Measurements from ENCODE around the gene ASPRV1.

ASPRV1 gene

GRCh38 chr2:69944756-69945155, 16.7 kb downstream of the ASPRV1 start:
- Histone ChIP-seq H3K27ac (ENCODE audit: poor library complexity, severe bottlenecking) (peak overlapping the region; percentile 96), H3K27me3 (ENCODE audit: insufficient read depth, poor library complexity, severe bottlenecking) (no peaks in the 10 kb centered on the region), H3K4me1 (ENCODE audit: insufficient read depth, poor library complexity, severe bottlenecking) (peaks cover 33% of the 10 kb centered on the region), H3K4me3 (ENCODE audit: severe bottlenecking) (no peak overlapping the region), H3K9me3 (ENCODE audit: severe bottlenecking) (no peaks in the 10 kb centered on the region), H3K36me3 (ENCODE audit: low read depth) (peaks cover 28% of the 10 kb centered on the region)
- DNase-seq (ENCODE audit: low spot score) (no peak), ATAC-seq (ENCODE audit: low read depth) (no peak)
- TF ChIP-seq CTCF (IDR thresholded peaks at IDR 0.05; ENCODE audit: poor library complexity, severe bottlenecking): no peak

GRCh38 chr2:69943843-69944525, 17.4 kb downstream of the ASPRV1 start:
- no peaks in the 10 kb centered on the region for H3K27me3 ChIP-seq (ENCODE audit: insufficient read depth, poor library complexity, severe bottlenecking)
- peak overlapping the region; percentile 96 for H3K27ac ChIP-seq (ENCODE audit: poor library complexity, severe bottlenecking)
- peaks cover 33% of the 10 kb centered on the region for H3K4me1 ChIP-seq (ENCODE audit: insufficient read depth, poor library complexity, severe bottlenecking)
- H3K4me3 ChIP-seq (ENCODE audit: severe bottlenecking): no peak overlapping the region
- peaks cover 36% of the 10 kb centered on the region for H3K36me3 ChIP-seq (ENCODE audit: low read depth)
- ATAC-seq (ENCODE audit: low read depth) (no peak), DNase-seq (ENCODE audit: low spot score) (no peak)
- TF ChIP-seq CTCF (IDR thresholded peaks at IDR 0.05; ENCODE audit: poor library complexity, severe bottlenecking): no peak
- H3K9me3 ChIP-seq (ENCODE audit: severe bottlenecking): no peaks in the 10 kb centered on the region

- H3K4me1 ChIP-seq (ENCODE audit: insufficient read depth, poor library complexity, severe bottlenecking): peaks cover 33% of the 10 kb centered on the region
- H3K4me3 ChIP-seq (ENCODE audit: severe bottlenecking): no peak overlapping the region
- ATAC-seq (ENCODE audit: low read depth) (no peak), DNase-seq (ENCODE audit: low spot score) (no peak)
- H3K36me3 ChIP-seq (ENCODE audit: low read depth): peaks cover 43% of the 10 kb centered on the region
- no peaks in the 10 kb centered on the region for H3K27me3 ChIP-seq (ENCODE audit: insufficient read depth, poor library complexity, severe bottlenecking)
- H3K27ac ChIP-seq (ENCODE audit: poor library complexity, severe bottlenecking): no peak overlapping the region
- TF ChIP-seq CTCF (IDR thresholded peaks at IDR 0.05; ENCODE audit: poor library complexity, severe bottlenecking): no peak
- H3K9me3 ChIP-seq (ENCODE audit: severe bottlenecking): no peaks in the 10 kb centered on the region
These were observed 18.2 kb downstream of the ASPRV1 start for GRCh38 chr2:69943000-69943842.

- Histone ChIP-seq H3K4me3 (ENCODE audit: severe bottlenecking) (no peak overlapping the region), H3K4me1 (ENCODE audit: insufficient read depth, poor library complexity, severe bottlenecking) (peaks cover 11% of the 10 kb centered on the region), H3K27me3 (ENCODE audit: insufficient read depth, poor library complexity, severe bottlenecking) (no peaks in the 10 kb centered on the region), H3K36me3 (ENCODE audit: low read depth) (peaks cover 67% of the 10 kb centered on the region), H3K27ac (ENCODE audit: poor library complexity, severe bottlenecking) (no peak overlapping the region), H3K9me3 (ENCODE audit: severe bottlenecking) (no peaks in the 10 kb centered on the region)
- TF ChIP-seq CTCF (IDR thresholded peaks at IDR 0.05; ENCODE audit: poor library complexity, severe bottlenecking): no peak
- no peak for DNase-seq (ENCODE audit: low spot score)
- no peak for ATAC-seq (ENCODE audit: low read depth)
These were observed 20.7 kb downstream of the ASPRV1 start for GRCh38 chr2:69940691-69941090.

All from RWPE2 (cell line).